GM21717 (cell line): ENCODE results near the gene MYZAP.
"Not testable (repeated sequence)": the region's sequence is repeated elsewhere in the genome, so short reads cannot be mapped to it uniquely, and the experiment has no call there.

Source experiments
- ATAC-seq: cut with Tn5 transposase; IDR thresholded peaks from one replicate; pipeline ENCODE4 v1.9.1; 2021; ENCODE audit warnings: mild to moderate bottlenecking, moderate library complexity; ENCODE audit not compliant: unreplicated experiment

The MYZAP gene

DNA sequence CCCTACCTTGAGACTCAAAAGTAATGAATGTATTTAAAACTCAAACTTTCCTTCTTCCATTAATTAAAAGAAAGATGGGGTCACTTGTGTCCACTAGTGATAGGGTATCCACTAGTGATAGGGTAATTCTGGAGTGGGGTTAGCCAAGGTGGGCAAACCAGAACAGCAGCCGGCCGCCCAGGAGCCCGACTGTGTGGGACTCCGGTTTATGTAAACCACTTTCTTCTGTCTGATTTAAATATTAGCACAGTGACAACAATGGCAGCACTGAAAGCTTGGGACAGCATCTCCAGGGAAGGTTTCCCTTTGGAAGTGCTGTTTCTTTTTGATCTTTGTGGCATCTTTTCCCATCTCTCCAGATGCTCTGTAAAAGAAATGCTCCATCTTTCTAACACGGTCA, 722 bp downstream of the MYZAP start:
- ATAC-seq = no peak

DNA sequence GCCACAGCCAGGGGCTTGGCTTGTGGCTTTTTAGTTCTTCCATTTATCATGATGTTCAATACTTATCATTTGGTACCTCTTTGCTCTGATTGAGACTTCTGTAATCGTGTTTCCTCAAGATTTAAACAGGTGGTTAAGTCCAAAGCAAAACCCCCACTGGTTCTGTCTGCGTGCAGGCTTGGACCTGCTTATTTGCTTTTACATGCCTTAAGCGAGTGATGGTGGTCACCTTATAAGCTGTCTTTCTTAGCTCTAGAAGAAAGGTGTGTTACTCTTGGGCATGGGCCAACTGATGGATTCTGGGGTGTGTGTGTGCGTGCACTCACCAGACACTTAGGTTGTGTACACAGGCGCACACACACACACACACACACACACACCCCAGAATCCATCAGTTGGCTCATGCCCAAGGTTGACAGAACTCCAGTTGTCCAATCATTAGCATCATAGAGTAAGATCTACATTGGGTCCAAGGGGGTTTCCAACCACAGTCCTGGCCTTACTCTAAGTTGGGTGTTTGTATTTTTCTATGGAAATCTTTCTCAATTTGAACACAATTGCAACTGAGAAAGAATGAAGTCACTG, 1.2 kb downstream of the MYZAP start:
- no peak for ATAC-seq

GRCh38 chr15:57594479-57594878, 2.8 kb downstream of the MYZAP start:
- ATAC-seq = no peak

GRCh38 chr15:57595011-57595866, 3.5 kb downstream of the MYZAP start:
- no peak for ATAC-seq

DNA sequence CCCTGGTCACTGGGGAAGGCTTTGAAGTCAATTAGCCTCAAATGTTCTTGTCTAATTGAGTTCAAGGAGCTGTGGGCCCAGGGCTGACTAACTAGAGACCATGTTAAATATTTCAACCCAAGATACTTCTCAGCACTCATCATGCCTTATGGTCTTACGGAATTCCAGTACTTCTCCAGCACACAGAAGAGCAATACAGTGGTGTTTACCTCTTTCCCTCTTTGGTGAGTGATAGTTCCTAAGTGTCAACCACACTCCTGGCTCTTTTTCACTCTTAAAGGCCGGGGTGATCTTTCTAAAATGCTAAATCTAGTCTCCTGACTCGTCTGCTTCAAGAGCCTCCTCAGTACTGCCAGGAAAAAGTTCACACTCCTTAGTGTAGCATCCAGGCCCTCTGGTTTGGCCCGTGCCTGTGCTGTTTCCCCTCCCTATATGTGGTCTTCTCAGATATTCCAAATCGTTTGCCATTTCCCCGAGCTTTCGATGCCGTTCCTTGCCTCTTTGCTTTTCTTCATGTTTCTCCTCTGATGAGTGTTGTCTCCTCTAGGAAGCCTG, 4.7 kb downstream of the MYZAP start:
- no peak for ATAC-seq

GRCh38 chr15:57596978-57597377, 5.3 kb downstream of the MYZAP start:
- no peak for ATAC-seq

- no peak for ATAC-seq
Observed at GRCh38 chr15:57597431-57597830, 5.7 kb downstream of the MYZAP start.

DNA sequence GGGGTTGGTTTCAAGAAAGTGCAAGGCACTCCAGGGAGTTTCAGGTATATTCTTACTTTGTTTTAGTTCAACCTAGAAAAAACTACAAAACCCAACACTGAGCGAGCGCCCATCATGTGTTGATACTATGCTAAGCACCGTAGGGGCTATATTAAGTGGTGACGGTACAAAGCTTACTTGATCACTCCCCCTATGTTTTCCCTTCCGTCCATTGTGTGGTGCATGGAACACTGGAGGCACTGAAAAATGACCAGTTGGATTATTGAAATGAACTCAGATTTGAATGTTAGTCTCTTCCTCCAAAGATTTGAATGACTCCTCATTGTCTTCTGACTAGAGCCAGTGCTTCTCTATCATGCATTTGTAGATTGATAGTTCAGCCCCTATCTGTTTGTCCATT, 6.6 kb downstream of the MYZAP start:
- no peak for ATAC-seq

GRCh38 chr15:57599296-57599810, 7.6 kb downstream of the MYZAP start:
- no peak for ATAC-seq

DNA sequence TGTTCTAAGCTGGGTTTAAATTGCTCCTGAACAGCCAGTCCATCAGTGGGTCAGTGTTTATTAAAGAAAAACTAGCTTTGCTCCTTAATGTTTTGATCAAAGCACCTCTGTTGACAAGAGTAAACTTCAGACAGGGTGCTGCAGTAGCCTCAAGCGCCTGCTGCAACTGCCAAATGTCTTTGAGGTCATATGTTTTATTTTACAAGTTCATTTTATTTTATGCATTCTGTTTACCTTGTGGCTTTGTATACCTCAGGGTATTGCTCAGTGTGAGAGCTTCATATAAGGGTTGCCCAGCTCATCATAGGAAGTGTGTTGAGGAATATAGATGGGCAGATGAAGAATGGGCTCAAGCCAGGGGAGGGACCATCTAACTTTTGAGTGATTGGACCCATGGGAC, 8.5 kb downstream of the MYZAP start:
- no peak for ATAC-seq

- no peak for ATAC-seq
Observed at GRCh38 chr15:57604507-57604906, 12.8 kb downstream of the MYZAP start.

GRCh38 chr15:57605491-57605890, 13.8 kb downstream of the MYZAP start:
- ATAC-seq = no peak

DNA sequence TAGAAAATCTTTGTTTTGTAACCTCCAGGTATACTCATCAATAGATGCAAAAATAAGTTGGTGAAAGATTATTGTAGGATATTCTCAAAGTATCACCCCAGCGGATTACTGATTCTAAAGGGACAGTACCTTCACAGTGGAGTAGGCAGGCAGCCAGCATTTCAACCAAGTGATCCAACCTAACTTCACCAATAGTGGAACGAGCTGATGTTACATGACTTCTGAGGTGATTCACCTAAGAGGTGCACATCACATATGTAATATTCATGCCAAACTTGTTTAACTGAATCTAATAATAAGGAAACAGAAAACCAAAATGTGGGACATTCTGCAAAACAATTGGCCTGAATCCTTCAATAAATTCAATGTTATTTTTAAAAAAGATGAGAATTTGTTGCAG, 14.3 kb downstream of the MYZAP start:
- ATAC-seq = no peak

DNA sequence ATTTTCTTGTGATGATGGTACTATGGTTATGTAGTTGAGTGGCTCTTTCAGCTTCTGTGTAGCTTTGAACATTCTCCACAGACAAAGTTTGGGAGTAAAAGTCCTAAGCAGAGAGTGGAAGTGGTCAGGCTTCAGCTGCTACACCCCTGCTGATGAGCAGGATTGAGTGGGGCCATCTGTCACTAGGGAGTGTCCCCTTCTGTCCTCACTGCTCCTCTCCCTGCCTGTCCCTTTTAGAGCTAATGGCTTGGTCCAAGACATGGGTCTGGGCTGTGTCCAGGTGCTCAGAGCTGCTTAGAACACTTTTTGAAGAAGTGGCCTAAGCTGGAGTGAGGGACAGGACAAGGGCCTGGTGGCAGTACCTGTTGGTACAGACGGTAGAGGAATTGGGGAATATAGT, 15.1 kb downstream of the MYZAP start:
- no peak for ATAC-seq

DNA sequence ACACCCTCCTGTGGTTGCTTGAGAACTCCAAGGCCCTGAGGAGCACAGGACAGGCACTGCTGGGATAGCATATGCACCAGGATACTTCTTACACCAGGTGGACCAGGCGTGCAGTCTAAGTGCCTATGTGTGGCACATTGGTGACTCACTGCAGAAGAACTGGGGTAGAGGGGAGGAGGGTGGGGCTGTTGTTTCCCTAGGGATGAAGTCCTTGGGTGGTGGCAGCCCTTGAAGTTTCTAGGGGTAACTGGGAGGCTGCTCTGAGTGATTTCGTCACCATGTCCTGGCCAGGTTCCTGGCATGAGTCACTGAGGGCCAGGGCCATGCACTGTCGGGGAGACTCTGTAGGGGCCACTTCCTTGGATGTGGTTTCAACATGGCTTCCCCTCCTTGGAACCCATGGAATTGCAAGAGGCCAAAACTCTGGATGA, 15.9 kb downstream of the MYZAP start:
- ATAC-seq = no peak

DNA sequence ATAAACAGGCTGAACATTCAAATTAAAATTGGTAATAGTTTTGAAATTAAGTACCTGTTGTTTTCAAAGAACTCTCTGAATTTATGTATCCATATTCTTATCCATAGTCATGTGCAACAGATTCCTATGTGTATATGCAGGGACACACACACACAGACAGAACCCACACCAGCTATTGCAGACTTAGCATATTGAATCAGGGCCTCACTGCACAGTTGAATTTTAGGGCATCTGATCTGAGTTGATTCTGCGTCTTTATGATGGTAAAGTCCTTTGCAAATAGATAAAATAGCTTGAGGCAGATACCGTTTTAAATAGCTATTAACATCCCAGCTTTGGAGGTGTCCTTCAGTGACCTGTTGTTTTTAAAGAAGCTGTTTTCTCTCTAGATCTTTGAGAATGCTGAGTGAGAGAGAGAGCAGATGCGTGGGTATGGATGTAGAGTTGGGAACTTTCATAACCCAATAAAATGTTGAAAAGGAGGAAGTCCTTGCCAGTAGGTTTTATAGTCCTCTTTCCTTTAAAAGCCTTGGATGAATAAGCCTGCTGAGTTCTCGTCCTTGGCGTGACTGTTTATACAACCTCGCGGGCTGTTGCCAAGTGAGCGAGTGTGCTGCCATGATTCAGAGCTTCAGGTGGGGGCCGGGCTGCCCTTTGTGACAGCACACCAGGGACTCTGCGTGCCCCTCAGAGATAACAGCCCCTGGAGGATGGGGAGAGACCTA, 18.3 kb downstream of the MYZAP start:
- no peak for ATAC-seq

GRCh38 chr15:57611123-57611522, 19.4 kb downstream of the MYZAP start:
- ATAC-seq = no peak

GRCh38 chr15:57611938-57612337, 20.2 kb downstream of the MYZAP start:
- ATAC-seq = no peak

DNA sequence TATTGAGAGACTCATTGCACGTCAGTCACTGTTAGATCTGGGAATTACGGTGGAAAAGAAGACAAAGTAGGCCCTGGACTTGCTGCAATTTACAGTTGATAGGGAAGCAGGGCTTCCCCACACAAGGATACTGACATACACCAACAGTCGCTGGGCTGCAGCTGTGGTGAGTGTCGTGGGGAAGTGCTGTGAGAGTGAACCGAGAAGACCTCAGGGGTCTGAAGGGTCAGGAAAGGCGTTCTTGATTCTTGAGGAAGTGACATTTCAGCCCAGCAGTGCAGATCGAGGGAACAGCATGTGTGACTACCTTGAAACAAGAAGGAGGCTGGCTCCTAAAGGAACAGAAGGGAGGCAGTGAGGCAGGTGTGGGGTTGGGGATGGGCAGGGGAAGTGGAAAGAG, 22.5 kb downstream of the MYZAP start:
- no peak for ATAC-seq

GRCh38 chr15:57615951-57616496, 24.3 kb downstream of the MYZAP start:
- not testable (repeated sequence) for ATAC-seq

DNA sequence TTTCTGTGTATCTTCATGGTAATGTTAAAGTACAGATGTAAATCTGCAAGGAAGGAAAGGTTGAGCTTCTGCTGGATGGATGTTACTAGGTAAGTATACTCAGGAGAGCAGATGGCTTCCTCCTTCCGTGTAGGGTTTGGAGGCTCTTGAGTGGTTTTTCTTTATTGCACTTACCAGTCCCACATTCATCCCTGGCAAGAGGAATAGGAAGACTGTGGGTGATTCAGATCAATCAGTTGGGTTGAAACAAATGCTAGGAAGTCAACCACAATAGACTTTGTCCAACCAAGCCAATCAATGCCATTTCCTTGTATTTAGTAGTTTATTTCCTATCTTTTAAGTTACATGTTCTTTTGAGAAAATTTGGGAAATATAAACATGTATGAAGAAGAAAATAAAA, 26.6 kb downstream of the MYZAP start:
- no peak for ATAC-seq
